ENCODE data around the gene SCUBE2.
A peak's percentile ranks its signal among the peaks of the same experiment; 100 is the strongest.

The SCUBE2 gene

DNA sequence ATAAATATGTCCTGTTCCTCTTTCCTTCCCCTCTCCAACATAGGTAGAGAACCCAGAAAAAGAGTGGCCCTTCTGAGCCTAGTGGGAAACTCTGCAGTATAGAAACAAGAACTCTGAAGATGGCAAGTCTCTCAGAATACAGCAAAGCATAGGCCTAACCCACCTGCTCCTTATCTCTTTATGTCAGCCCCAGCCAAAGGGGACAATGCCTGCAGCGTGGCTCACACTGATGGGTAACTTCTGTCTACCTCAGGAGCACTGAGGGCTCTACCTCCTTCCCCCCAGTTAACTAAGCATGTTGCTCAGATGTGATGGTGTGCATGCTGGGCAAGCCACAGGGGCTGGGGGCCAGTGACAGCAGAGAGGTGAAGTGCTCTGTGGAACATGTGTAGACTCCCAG is 82.7 kb downstream of the SCUBE2 start:
- CTCF ChIA-PET, result interaction anchor here (2.2 kb wide), 1 partner anchor 129 kb away, joined by 8 read pairs; no protein-coding TSS in a partner anchor
- POLR2A ChIA-PET, result no interaction called here
- TF ChIP-seq, protein P1, sequence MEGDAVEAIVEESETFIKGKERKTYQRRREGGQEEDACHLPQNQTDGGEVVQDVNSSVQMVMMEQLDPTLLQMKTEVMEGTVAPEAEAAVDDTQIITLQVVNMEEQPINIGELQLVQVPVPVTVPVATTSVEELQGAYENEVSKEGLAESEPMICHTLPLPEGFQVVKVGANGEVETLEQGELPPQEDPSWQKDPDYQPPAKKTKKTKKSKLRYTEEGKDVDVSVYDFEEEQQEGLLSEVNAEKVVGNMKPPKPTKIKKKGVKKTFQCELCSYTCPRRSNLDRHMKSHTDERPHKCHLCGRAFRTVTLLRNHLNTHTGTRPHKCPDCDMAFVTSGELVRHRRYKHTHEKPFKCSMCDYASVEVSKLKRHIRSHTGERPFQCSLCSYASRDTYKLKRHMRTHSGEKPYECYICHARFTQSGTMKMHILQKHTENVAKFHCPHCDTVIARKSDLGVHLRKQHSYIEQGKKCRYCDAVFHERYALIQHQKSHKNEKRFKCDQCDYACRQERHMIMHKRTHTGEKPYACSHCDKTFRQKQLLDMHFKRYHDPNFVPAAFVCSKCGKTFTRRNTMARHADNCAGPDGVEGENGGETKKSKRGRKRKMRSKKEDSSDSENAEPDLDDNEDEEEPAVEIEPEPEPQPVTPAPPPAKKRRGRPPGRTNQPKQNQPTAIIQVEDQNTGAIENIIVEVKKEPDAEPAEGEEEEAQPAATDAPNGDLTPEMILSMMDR (IDR thresholded peaks at IDR 0.05; ENCODE audit: control extremely low read depth, extremely low read depth, low read depth, missing control alignments), result no peak
- DNase-seq (ENCODE audit: extremely low spot score), result no peak

DNA sequence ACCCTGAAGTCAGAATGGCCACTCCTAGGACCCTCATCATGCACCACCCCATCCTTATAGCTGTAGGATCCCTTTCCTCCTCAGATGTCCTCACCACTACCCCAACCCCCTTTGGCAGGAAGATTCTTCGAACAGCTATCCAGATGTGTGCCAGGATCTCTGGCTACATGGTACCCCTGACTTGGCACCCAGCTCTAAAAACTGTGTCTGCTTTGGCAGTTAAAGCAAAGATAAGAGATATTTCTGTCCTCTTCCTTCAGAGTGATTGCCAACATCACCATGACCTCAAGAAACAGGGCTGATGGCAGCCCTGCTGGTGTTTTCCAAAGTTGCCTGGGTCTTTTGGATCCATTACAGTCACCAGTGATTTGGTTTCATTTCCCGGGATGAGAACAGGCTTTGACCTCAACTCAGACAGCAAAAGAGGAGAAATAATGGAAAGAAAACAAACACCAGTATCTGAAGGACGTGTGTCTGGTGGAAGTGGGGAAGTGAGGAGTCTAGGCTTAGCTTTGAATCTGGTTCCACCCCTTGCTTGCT is 83.3 kb downstream of the SCUBE2 start:
- TF ChIP-seq, protein P1 (IDR thresholded peaks at IDR 0.05; ENCODE audit: control extremely low read depth, extremely low read depth, low read depth, missing control alignments), result no peak
- no peak for DNase-seq (ENCODE audit: extremely low spot score)
- ChIA-PET POLR2A (no interaction called here), CTCF (interaction anchor here (2.2 kb wide), 1 partner anchor 130 kb away, joined by 8 read pairs; no protein-coding TSS in a partner anchor)

DNA sequence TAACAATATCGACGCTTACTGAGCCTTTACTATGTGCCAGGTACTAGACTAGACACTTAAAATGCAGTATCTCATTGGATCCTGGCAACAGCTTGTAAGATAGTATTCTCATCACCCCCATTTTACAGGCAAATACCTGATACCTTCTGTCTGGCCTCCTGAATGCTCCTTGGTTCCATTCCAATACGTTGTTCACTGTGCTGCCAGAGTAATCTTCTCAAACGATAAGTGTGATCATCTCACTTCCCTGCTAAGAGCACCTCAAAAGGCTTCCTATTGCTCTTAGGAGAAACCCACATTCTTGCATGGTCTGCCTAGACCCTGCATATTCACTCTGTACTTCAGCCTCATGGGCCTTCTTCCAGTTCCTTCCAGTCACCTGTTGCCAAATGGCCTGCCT is 86.3 kb downstream of the SCUBE2 start:
- TF ChIP-seq, protein P1 (IDR thresholded peaks at IDR 0.05; ENCODE audit: control extremely low read depth, extremely low read depth, low read depth, missing control alignments), result no peak
- POLR2A ChIA-PET, result no interaction called here
- DNase-seq (ENCODE audit: extremely low spot score), result no peak

DNA sequence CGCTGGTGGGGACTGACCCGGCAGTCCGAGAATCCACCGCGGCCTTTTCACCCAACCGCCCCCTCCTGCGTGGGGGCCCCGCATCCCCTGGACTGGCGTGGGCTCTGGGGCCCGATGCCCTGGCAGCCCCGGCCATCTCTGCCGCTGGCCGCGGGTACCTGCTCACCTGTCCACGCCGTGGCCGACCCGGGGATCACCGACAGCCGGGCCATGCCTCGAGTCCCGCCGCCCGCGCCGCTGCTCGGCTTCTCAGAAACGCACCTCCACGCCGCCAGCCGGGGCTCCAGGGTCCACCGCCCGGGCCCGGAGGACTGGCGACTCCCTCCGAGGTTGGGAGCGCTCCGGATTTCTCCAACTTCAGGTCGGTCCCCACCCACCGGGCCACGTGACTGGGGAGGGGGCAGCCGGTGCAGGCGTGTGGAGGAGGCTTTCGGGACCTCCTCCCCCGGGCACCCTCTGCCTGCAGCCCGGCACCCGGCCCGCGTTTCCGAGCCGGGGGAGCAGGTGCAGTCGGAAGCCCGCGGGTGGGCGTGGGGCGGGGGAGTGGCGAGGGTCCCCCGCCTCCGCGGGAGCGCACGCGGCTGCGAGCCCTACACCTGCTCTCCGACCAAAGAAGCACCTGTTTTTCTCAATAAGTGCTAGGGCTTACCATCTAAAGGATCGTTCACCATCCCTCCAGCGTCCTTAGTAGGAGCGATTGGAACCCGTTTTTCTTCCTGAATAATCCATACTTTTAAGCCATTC is 87.0 kb downstream of the SCUBE2 start:
- CTCF ChIA-PET, result interaction anchor here (2.2 to 7.1 kb wide), 3 partner anchors 11 kb away, joined by 7 to 62 read pairs (median 35); no protein-coding TSS in a partner anchor
- TF ChIP-seq, protein P1 (IDR thresholded peaks at IDR 0.05; ENCODE audit: control extremely low read depth, extremely low read depth, low read depth, missing control alignments), result no peak
- DNase-seq (ENCODE audit: extremely low spot score), result no peak
- POLR2A ChIA-PET, result no interaction called here

More for the DNA sequence above, 86.3 kb downstream of the SCUBE2 start:
- CTCF ChIA-PET, result interaction anchor here (3.2 kb wide), 1 partner anchor 10 kb away, joined by 35 read pairs; no protein-coding TSS in a partner anchor

DNA sequence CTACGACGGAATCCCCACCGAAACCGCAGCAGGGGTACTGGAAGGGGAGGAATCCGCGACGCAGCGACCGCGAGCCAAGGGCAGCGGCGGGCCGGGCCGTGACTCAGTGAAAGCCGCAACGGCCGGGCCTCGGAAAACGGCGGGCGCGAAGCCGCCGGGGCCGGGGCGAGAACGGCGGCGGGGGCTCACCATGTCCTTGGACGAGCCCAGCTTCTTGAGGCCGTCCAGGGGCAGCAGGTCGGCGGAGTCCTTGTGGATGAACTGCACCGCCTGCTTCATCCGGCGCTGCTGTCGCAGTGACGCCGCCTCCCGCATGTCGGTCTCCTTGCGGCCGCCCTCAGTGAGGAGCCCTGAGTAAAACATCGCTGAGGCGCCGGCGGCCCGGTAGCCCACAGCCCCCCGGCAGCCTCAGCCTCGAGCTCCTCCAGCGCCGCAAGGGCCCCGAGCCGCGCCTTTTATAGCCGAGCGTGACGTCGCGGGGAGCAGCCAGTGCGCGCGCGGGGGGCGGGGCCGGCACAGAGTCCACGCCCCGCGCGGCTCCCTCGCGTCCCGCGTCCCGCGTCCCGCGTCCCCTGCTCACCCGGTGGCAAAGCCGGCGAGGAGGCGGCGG is 87.7 kb downstream of the SCUBE2 start, which contains the start of gene NRIP3:
Gene NRIP3, minus strand, starts transcription at position 429 of the 610 bp plus-strand sequence. Its CDS starts 66 bp downstream, at position 363.
- ChIA-PET CTCF (interaction anchor here (2.2 to 7.1 kb wide), 2 partner anchors 10 to 12 kb away, joined by 7 to 62 read pairs; no protein-coding TSS in a partner anchor), POLR2A (no interaction called here)
- TF ChIP-seq, protein P1 (IDR thresholded peaks at IDR 0.05; ENCODE audit: control extremely low read depth, extremely low read depth, low read depth, missing control alignments), result no peak
- peak; percentile 77 for DNase-seq (ENCODE audit: extremely low spot score)

DNA sequence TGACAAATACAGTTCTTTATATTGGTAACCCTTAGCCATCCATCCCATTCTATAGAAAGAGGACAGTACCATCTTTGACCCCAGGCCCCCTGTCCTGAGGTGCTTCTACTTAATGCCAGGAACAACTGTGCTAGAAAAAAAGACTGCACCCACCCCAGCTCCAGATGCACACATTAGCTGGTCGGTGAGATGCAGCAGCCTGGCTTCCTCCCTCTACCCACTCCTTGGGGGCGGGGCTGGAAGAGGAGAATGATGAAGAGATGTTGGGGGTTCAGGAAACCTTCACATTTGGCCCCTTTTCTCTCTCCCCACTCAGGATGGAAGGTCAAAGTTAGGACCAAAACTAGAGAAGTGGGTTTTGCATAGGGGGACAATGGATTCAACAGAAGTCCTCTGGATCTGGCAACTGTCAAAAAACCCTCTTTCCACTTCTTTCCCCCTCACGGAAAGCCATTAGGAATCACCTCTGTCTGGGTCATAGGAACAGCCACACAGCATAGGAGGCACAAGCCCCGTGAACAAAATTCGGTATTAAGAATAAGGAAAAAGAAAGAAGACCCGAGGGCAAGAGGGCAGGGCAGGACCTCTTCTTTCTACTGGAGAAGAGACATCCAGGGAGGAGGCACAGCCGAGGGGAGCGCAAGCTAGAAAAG is 88.4 kb downstream of the SCUBE2 start:
- ChIA-PET CTCF (interaction anchor here (0.9 to 7.1 kb wide), 4 partner anchors 10 to 136 kb away, joined by 3 to 62 read pairs (median 5); no protein-coding TSS in a partner anchor), POLR2A (no interaction called here)
- DNase-seq (ENCODE audit: extremely low spot score), result no peak
- TF ChIP-seq, protein P1 (IDR thresholded peaks at IDR 0.05; ENCODE audit: control extremely low read depth, extremely low read depth, low read depth, missing control alignments), result no peak
